ENCODE measurements around the gene NOXO1.

NOXO1 gene

GRCh38 chr16:1998852-1999801 is 17.9 kb upstream of the NOXO1 start:
- in situ Hi-C loops (cut with MboI; ENCODE audit: low sequenced_read_pairs): no loop called here

- in situ Hi-C loops (cut with MboI; ENCODE audit: low sequenced_read_pairs): no loop called here
Observed at GRCh38 chr16:1998360-1998835, 17.1 kb upstream of the NOXO1 start.

GRCh38 chr16:1997494-1998359 is 16.5 kb upstream of the NOXO1 start:
- in situ Hi-C loops (cut with MboI; ENCODE audit: low sequenced_read_pairs): no loop called here

- in situ Hi-C loops (cut with MboI; ENCODE audit: low sequenced_read_pairs): no loop called here
Observed at GRCh38 chr16:1993731-1994131, 12.5 kb upstream of the NOXO1 start.

- in situ Hi-C loops (cut with MboI; ENCODE audit: low sequenced_read_pairs): no loop called here
Observed at GRCh38 chr16:1992704-1993317, 11.5 kb upstream of the NOXO1 start.

- in situ Hi-C loops (cut with MboI; ENCODE audit: low sequenced_read_pairs): no loop called here
Observed at GRCh38 chr16:1991948-1992703, 10.9 kb upstream of the NOXO1 start.

- in situ Hi-C loops (cut with MboI; ENCODE audit: low sequenced_read_pairs): no loop called here
Observed at GRCh38 chr16:1991588-1991947, 10.3 kb upstream of the NOXO1 start.

GRCh38 chr16:1991135-1991551 is 9.9 kb upstream of the NOXO1 start:
- in situ Hi-C loops (cut with MboI; ENCODE audit: low sequenced_read_pairs): no loop called here

GRCh38 chr16:1990351-1991134 is 9.3 kb upstream of the NOXO1 start:
- in situ Hi-C loops (cut with MboI; ENCODE audit: low sequenced_read_pairs): no loop called here

- in situ Hi-C loops (cut with MboI; ENCODE audit: low sequenced_read_pairs): no loop called here
Observed at GRCh38 chr16:1990101-1990350, 8.8 kb upstream of the NOXO1 start.

- in situ Hi-C loops (cut with MboI; ENCODE audit: low sequenced_read_pairs): no loop called here
Observed at GRCh38 chr16:1989209-1990100, 8.2 kb upstream of the NOXO1 start, which contains the start of gene SYNGR3. SYNGR3 (plus strand) TSS chr16:1989970; CDS start chr16:1990103, 133 bp downstream.

GRCh38 chr16:1987198-1987597 is 5.9 kb upstream of the NOXO1 start:
- in situ Hi-C loops (cut with MboI; ENCODE audit: low sequenced_read_pairs): no loop called here

GRCh38 chr16:1985466-1986150 is 4.3 kb upstream of the NOXO1 start:
- in situ Hi-C loops (cut with MboI; ENCODE audit: low sequenced_read_pairs): no loop called here

GRCh38 chr16:1984347-1985225 is 3.3 kb upstream of the NOXO1 start:
- in situ Hi-C loops (cut with MboI; ENCODE audit: low sequenced_read_pairs): no loop called here

GRCh38 chr16:1983544-1984346 is 2.5 kb upstream of the NOXO1 start, which contains the start of gene GFER:
GFER (plus strand) TSS chr16:1984193; CDS start chr16:1984219, 26 bp downstream.
- in situ Hi-C loops (cut with MboI; ENCODE audit: low sequenced_read_pairs): no loop called here

- in situ Hi-C loops (cut with MboI; ENCODE audit: low sequenced_read_pairs): no loop called here
Observed at GRCh38 chr16:1982991-1983543, 1.8 kb upstream of the NOXO1 start.

Data from HL-60/S4 (cell line).